Prostate gland (tissue), 2 donors: ENCODE measurements around the gene NRXN2. TPM values are rescaled to one million over a fixed set of nuclear protein-coding genes. Genes with fewer than 3 reads are reported as not detected.

ENCODE experiments used
- DNase-seq: peaks from one replicate; pipeline ENCODE4 v3.0.0-alpha.2; 2019; ENCODE audit warnings: low spot score
- H3K27ac ChIP-seq, 2 donors: fragments of 200-600 bp; sonication (generic); 2 replicates each; pipeline ENCODE4 v1.5.1; 2017 to 2019
- H3K27me3 ChIP-seq: fragments of 200-600 bp; sonication (generic); replicated peaks from 2 replicates; pipeline ENCODE4 v1.5.1; 2019; ENCODE audit not compliant: insufficient read depth
- H3K36me3 ChIP-seq, 2 donors: fragments of 200-600 bp; sonication (generic); 1 replicate in 1 of 2; 2 replicates in 1 of 2; pipeline versions ENCODE4 v1.5.1 to v1.8.1; 2017 to 2019
- H3K4me1 ChIP-seq: fragments of 200-600 bp; sonication (generic); replicated peaks from 2 replicates; pipeline ENCODE4 v1.5.1; 2019
- H3K4me3 ChIP-seq, 2 donors: fragments of 200-600 bp; sonication (generic); 2 replicates each; pipeline ENCODE4 v1.5.1; 2017 to 2019
- H3K9me3 ChIP-seq: fragments of 200-600 bp; sonication (generic); 2 replicates; pipeline ENCODE4 v1.5.1; 2017
- CTCF ChIP-seq, 4 experiments: fragments of 200-600 bp in 2 of 4; fragments of 450-650 bp in 2 of 4; sonication (generic) in 2 of 4; IDR thresholded peaks; 1 replicate in 3 of 4; 2 replicates in 1 of 4; pipeline ENCODE4 v1.5.1; 2016 to 2019; ENCODE audit warnings: antibody characterized with exemption in 4 of 4, mild to moderate bottlenecking in 2 of 4, moderate library complexity in 2 of 4
- POLR2A ChIP-seq: fragments of 450-650 bp; IDR thresholded peaks from one replicate; pipeline ENCODE4 v1.6.1; 2016; ENCODE audit warnings: antibody characterized with exemption, mild to moderate bottlenecking
- POLR2AphosphoS5 ChIP-seq: sonication (generic); formaldehyde crosslinking; IDR thresholded peaks from one replicate; pipeline ENCODE4 v1.6.1; 2017; ENCODE audit warnings: antibody characterized with exemption
- WGBS: methylation state at CpG from one replicate; pipeline ENCODE4 v1.1.5; 2018; 5-methylcytosine and 5-hydroxymethylcytosine counted together
- intact Hi-C: fragments of 100-400 bp; cut with DNase I; formaldehyde crosslinking; loops from one replicate; pipeline ENCODE4 v1.14.2; 2022
- total RNA-seq, 2 donors: library from RNA; depleted of rRNA; stranded (reverse); fragments of >200 nt; gene quantifications; one replicate each; pipeline ENCODE4 v1.1.0, GENCODE V29; 2016

NRXN2 gene
- total RNA-seq, 2 donors from 2014 or later, result 0.46 to 26.8 TPM

GRCh38 chr11:64753019-64753379 lies 30.0 kb upstream of the NRXN2 start:
- no peak for TF ChIP-seq CTCF (IDR thresholded peaks at IDR 0.05)
- no peak for TF ChIP-seq POLR2A
- TF ChIP-seq POLR2AphosphoS5, result no peak
- no peaks in the 10 kb centered on the region for H3K4me1 ChIP-seq
- 89% methylated on average over 7 of the region's 7 CpGs for WGBS
- H3K27me3 ChIP-seq, result no peaks in the 10 kb centered on the region
- no peak overlapping the region for H3K4me3 ChIP-seq
- no peak overlapping the region for H3K27ac ChIP-seq
- intact Hi-C loops, result no loop called here
- H3K9me3 ChIP-seq, result no peaks in the 10 kb centered on the region
- no peak for DNase-seq
- no peaks in the 10 kb centered on the region for H3K36me3 ChIP-seq

- intact Hi-C loops, result no loop called here
- H3K27ac ChIP-seq, result no peak overlapping the region
- H3K9me3 ChIP-seq, result no peaks in the 10 kb centered on the region
- no peaks in the 10 kb centered on the region for H3K36me3 ChIP-seq
- 83% methylated on average over 14 of the region's 14 CpGs for WGBS
- no peaks in the 10 kb centered on the region for H3K4me1 ChIP-seq
- DNase-seq, result no peak
- no peak overlapping the region for H3K4me3 ChIP-seq
- no peak for TF ChIP-seq POLR2AphosphoS5
- TF ChIP-seq POLR2A, result no peak
- no peak for TF ChIP-seq CTCF (IDR thresholded peaks at IDR 0.05)
- no peaks in the 10 kb centered on the region for H3K27me3 ChIP-seq
Observed at GRCh38 chr11:64752175-64752970, 29.4 kb upstream of the NRXN2 start.

- Histone ChIP-seq H3K27ac (no peak overlapping the region), H3K4me3 (no peak overlapping the region), H3K27me3 (no peaks in the 10 kb centered on the region), H3K4me1 (no peaks in the 10 kb centered on the region), H3K9me3 (no peaks in the 10 kb centered on the region), H3K36me3 (no peaks in the 10 kb centered on the region)
- DNase-seq, result no peak
- intact Hi-C loops, result no loop called here
- 91% methylated on average over 9 of the region's 9 CpGs for WGBS
- TF ChIP-seq POLR2A, result no peak
- no peak for TF ChIP-seq POLR2AphosphoS5
- TF ChIP-seq CTCF (IDR thresholded peaks at IDR 0.05), result no peak
Observed at GRCh38 chr11:64751580-64751979, 28.6 kb upstream of the NRXN2 start.

- TF ChIP-seq POLR2A, result no peak
- TF ChIP-seq POLR2AphosphoS5, result no peak
- TF ChIP-seq CTCF (IDR thresholded peaks at IDR 0.05), result no peak
Observed at GRCh38 chr11:64751136-64751535, 28.1 kb upstream of the NRXN2 start.

More at GRCh38 chr11:64751136-64751535, 28.1 kb upstream of the NRXN2 start:
- H3K4me1 ChIP-seq, result no peaks in the 10 kb centered on the region
- WGBS, result 90% methylated on average over 9 of the region's 9 CpGs
- no peaks in the 10 kb centered on the region for H3K36me3 ChIP-seq
- no peaks in the 10 kb centered on the region for H3K27me3 ChIP-seq
- no peak overlapping the region for H3K27ac ChIP-seq
- H3K9me3 ChIP-seq, result no peaks in the 10 kb centered on the region
- intact Hi-C loops, result no loop called here
- no peak overlapping the region for H3K4me3 ChIP-seq
- no peak for DNase-seq
